22Rv1 (cell line): ENCODE data around the gene LILRA6.

Experiments
- CTCF ChIP-seq: fragments of 450-650 bp; IDR thresholded peaks from 2 replicates; pipeline ENCODE4 v1.5.1; 2017; ENCODE audit warnings: mild to moderate bottlenecking
- ZFX ChIP-seq: fragments of 450-650 bp; IDR thresholded peaks from 2 replicates; pipeline ENCODE4 v1.6.1; 2017; ENCODE audit warnings: antibody characterized with exemption, borderline replicate concordance

DNA sequence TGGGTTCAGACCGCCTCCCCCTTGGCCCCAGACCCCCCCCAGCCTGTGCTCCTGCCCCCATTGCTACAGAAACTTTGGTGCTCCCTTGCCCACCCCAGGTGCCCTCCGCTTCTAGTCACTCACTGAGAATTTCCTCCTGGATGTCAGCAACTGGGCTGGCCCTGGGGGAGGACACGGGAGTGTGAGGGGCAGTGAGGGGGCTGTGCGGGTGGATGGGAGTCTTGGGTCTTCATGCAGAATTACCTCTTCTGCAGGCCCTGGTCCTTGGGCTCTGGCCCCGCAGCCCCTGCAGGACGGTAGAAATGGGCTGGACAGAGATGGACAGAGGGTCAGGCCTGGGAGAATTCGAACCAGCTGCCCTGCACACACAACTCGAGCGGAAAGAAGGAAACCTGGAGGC is 9.7 kb upstream of the LILRA6 start:
- no peak for TF ChIP-seq CTCF
- TF ChIP-seq ZFX: no peak
